OCI-LY1 (cell line): ENCODE results near the gene SLC6A16.

Experiments used
- EZH2 ChIP-seq: fragments of 200-600 bp; sonication (generic), shearing (Covaris generic); IDR thresholded peaks from 2 replicates; pipeline ENCODE4 v1.8.0; 2017; ENCODE audit warnings: borderline replicate concordance, mixed run types, mild to moderate bottlenecking, antibody characterized with exemption, low read length, moderate library complexity, mixed read lengths
- TF ChIP-seq, protein P1 (sequence below): fragments of 200-600 bp; sonication (generic), shearing (Covaris generic); IDR thresholded peaks from 2 replicates; pipeline ENCODE4 v1.5.1; 2017; ENCODE audit warnings: mild to moderate bottlenecking, antibody characterized with exemption, low read length, moderate library complexity, mixed read lengths

DNA sequence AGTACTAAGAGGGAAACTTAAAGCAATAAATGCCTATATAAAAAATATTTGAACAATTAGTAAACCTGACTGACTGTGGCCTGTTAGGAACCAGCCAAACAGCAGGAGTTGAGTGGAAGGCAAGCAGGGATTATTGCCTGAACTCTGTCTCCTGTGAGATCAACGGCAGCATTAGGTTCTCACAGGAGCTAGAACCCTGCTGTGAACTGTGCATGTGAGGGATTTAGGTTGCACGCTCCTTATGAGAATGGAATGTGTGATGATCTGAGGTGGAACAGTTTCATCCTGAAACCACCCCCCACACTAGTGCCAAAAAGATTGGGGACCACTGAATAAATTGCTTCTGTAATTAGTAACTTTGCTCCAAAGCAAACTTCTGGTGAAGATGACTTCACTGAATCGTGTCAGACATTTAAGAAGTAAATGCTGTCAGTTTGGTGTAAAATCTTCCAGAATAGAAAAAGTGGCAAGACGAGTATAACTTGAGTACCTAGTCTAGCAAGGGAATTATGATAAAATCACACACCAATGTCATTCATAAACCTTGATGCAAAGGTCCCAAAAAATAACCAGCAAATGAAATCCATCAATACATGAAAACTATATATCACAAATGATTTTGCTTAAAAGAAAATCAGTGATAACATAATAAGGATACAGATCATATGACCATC is 53.8 kb downstream of the SLC6A16 start:
- TF ChIP-seq, protein P1, sequence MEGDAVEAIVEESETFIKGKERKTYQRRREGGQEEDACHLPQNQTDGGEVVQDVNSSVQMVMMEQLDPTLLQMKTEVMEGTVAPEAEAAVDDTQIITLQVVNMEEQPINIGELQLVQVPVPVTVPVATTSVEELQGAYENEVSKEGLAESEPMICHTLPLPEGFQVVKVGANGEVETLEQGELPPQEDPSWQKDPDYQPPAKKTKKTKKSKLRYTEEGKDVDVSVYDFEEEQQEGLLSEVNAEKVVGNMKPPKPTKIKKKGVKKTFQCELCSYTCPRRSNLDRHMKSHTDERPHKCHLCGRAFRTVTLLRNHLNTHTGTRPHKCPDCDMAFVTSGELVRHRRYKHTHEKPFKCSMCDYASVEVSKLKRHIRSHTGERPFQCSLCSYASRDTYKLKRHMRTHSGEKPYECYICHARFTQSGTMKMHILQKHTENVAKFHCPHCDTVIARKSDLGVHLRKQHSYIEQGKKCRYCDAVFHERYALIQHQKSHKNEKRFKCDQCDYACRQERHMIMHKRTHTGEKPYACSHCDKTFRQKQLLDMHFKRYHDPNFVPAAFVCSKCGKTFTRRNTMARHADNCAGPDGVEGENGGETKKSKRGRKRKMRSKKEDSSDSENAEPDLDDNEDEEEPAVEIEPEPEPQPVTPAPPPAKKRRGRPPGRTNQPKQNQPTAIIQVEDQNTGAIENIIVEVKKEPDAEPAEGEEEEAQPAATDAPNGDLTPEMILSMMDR, result no peak
- no peak for TF ChIP-seq EZH2
